ENCODE data around the gene CORO1C. TPM values are rescaled to one million over a fixed set of nuclear protein-coding genes. Genes with fewer than 3 reads are reported as not detected.

Gene CORO1C
- polyA plus RNA-seq, 1 of the 3 experiments (the other 2 are of a cell fraction): 150 TPM

- 93% methylated on average over 6 of the region's 11 CpGs for WGBS (ENCODE audit: low lambda C conversion rate)
- no peak overlapping the region for H2AFZ ChIP-seq (ENCODE audit: low read depth)
- ChIA-PET POLR2A (no interaction called here), CTCF (interaction anchor here (1.0 kb wide), 1 partner anchor 44 kb away, joined by 4 read pairs; no protein-coding TSS in a partner anchor)
- H4K20me1 ChIP-seq (ENCODE audit: insufficient read depth): no peaks in the 10 kb centered on the region
- no peak for TF ChIP-seq TEAD4 (IDR thresholded peaks at IDR 0.05; ENCODE audit: borderline replicate concordance, insufficient read depth)
- TF ChIP-seq NRF1 (IDR thresholded peaks at IDR 0.05; ENCODE audit: low read depth, low read length): no peak
- TF ChIP-seq REST (IDR thresholded peaks at IDR 0.05; ENCODE audit: low read depth, low read length): no peak
- TF ChIP-seq POLR2AphosphoS5 (IDR thresholded peaks at IDR 0.05; ENCODE audit: low read depth, low read length): no peak
- no peak for TF ChIP-seq ELF1 (IDR thresholded peaks at IDR 0.05)
- TF ChIP-seq CTCF (IDR thresholded peaks at IDR 0.05): no peak
- no peak for TF ChIP-seq SMC3 (IDR thresholded peaks at IDR 0.05; ENCODE audit: low read depth, low read length)
- no peak for TF ChIP-seq ZBTB33 (IDR thresholded peaks at IDR 0.05; ENCODE audit: borderline replicate concordance, low read depth)
- TF ChIP-seq EZH2phosphoT487 (IDR thresholded peaks at IDR 0.05; ENCODE audit: borderline replicate concordance, low read depth): no peak
- TF ChIP-seq SIN3A (IDR thresholded peaks at IDR 0.05; ENCODE audit: borderline replicate concordance, low read depth, low read length): no peak
- TF ChIP-seq GABPA (IDR thresholded peaks at IDR 0.05; ENCODE audit: low read depth): no peak
- TF ChIP-seq JUND (IDR thresholded peaks at IDR 0.05): no peak
- no peaks in the 10 kb centered on the region for H3K4me1 ChIP-seq (ENCODE audit: control insufficient read depth in 1 of 2, insufficient read depth in 2 of 2, low read depth in 1 of 2, low read length in 1 of 2)
- no peak overlapping the region for H3K27ac ChIP-seq (ENCODE audit: low read depth in 2 of 2, low read length in 1 of 2)
- no peaks in the 10 kb centered on the region for H3K27me3 ChIP-seq (ENCODE audit: insufficient read depth)
- no peaks in the 10 kb centered on the region for H3F3A ChIP-seq (replicated peaks; ENCODE audit: insufficient read depth)
- DNase-seq: no peak
- H3K4me3 ChIP-seq (ENCODE audit: low read depth in 2 of 2, low read length in 1 of 2): no peak overlapping the region
- H3K9me2 ChIP-seq: no peaks in the 10 kb centered on the region
- H3K9me3 ChIP-seq: no peaks in the 10 kb centered on the region
- H3K9ac ChIP-seq: no peak overlapping the region
- no peak overlapping the region for H3K4me2 ChIP-seq
- no peaks in the 10 kb centered on the region for H3K36me3 ChIP-seq (replicated peaks in 1 of 2; ENCODE audit: control insufficient read depth in 1 of 2, insufficient read depth in 2 of 2, low read length in 1 of 2)
- no peaks in the 10 kb centered on the region for H3K79me2 ChIP-seq (ENCODE audit: insufficient read depth)
Measured at GRCh38 chr12:108759924-108760323, 28.6 kb upstream of the CORO1C start.
